H9 (cell line): ENCODE data around the gene THSD4. TPM values are rescaled to one million over a fixed set of nuclear protein-coding genes. Genes with fewer than 3 reads are reported as not detected.

Experiments
- DNase-seq: peaks from one replicate; pipeline ENCODE4 v3.0.0-alpha.2; 2017
- H2AFZ ChIP-seq: one replicate; pipeline ENCODE4 v1.6.1; 2013; ENCODE audit warnings: mild to moderate bottlenecking, low read length, control low read depth, moderate library complexity
- H2AK5ac ChIP-seq: 2 replicates; pipeline ENCODE4 v1.6.1; 2013; ENCODE audit warnings: low read length, control low read depth, mixed read lengths; ENCODE audit not compliant: insufficient read length
- H2BK120ac ChIP-seq: one replicate; pipeline ENCODE4 v1.6.1; 2013; ENCODE audit warnings: low read depth, mild to moderate bottlenecking, low read length, control low read depth, inconsistent platforms; ENCODE audit not compliant: poor library complexity, severe bottlenecking
- H2BK12ac ChIP-seq: 2 replicates; pipeline ENCODE4 v1.6.1; 2013; ENCODE audit warnings: low read length, control low read depth, mixed read lengths, low read depth; ENCODE audit not compliant: insufficient read length
- H2BK15ac ChIP-seq: 2 replicates; pipeline ENCODE4 v1.6.1; 2013; ENCODE audit warnings: low read depth, low read length, control low read depth
- H2BK20ac ChIP-seq: one replicate; pipeline ENCODE4 v1.6.1; 2013; ENCODE audit warnings: low read depth, mild to moderate bottlenecking, low read length, control low read depth, inconsistent platforms; ENCODE audit not compliant: poor library complexity, severe bottlenecking
- H2BK5ac ChIP-seq: 2 replicates; pipeline ENCODE4 v1.6.1; 2013; ENCODE audit warnings: low read length, control low read depth, mixed read lengths; ENCODE audit not compliant: insufficient read length
- H3K14ac ChIP-seq: 2 replicates; pipeline ENCODE4 v1.6.1; 2013; ENCODE audit warnings: low read length, control low read depth; ENCODE audit not compliant: insufficient read depth
- H3K18ac ChIP-seq: 2 replicates; pipeline ENCODE4 v1.6.1; 2013; ENCODE audit warnings: low read depth, mild to moderate bottlenecking, mixed read lengths, low read length, control low read depth; ENCODE audit not compliant: insufficient read length
- H3K23ac ChIP-seq: 2 replicates; pipeline ENCODE4 v1.6.1; 2013; ENCODE audit warnings: low read length, control low read depth, mixed read lengths, low read depth; ENCODE audit not compliant: insufficient read length
- H3K23me2 ChIP-seq: 2 replicates; pipeline ENCODE4 v1.6.1; 2013; ENCODE audit warnings: low read depth, mild to moderate bottlenecking, mixed read lengths, low read length, control low read depth; ENCODE audit not compliant: insufficient read length, poor library complexity, severe bottlenecking
- H3K27ac ChIP-seq: 2 replicates; pipeline ENCODE4 v1.5.1; 2013; ENCODE audit warnings: low read length, control low read depth, mixed read lengths, low read depth; ENCODE audit not compliant: insufficient read length
- H3K27me3 ChIP-seq: 2 replicates; pipeline ENCODE4 v1.6.1; 2013; ENCODE audit warnings: low read length, control low read depth, inconsistent platforms; ENCODE audit not compliant: insufficient read depth
- H3K4ac ChIP-seq: 2 replicates; pipeline ENCODE4 v1.6.1; 2013; ENCODE audit warnings: low read depth, mild to moderate bottlenecking, control low read depth, inconsistent platforms, low read length, moderate library complexity
- H3K4me1 ChIP-seq: 2 replicates; pipeline ENCODE4 v1.6.1; 2013; ENCODE audit warnings: low read length, control low read depth, inconsistent platforms; ENCODE audit not compliant: insufficient read depth
- H3K4me2 ChIP-seq: 2 replicates; pipeline ENCODE4 v1.6.1; 2013; ENCODE audit warnings: low read length, control low read depth, mixed read lengths; ENCODE audit not compliant: insufficient read length, insufficient read depth
- H3K56ac ChIP-seq: 2 replicates; pipeline ENCODE4 v1.6.1; 2013; ENCODE audit warnings: low read depth, mild to moderate bottlenecking, mixed read lengths, low read length, control low read depth; ENCODE audit not compliant: insufficient read length
- H3K79me1 ChIP-seq: 2 replicates; pipeline ENCODE4 v1.6.1; 2013; ENCODE audit warnings: low read depth, mild to moderate bottlenecking, moderate library complexity, low read length, control low read depth, inconsistent platforms; ENCODE audit not compliant: insufficient read depth, poor library complexity, severe bottlenecking
- H3K79me2 ChIP-seq: 2 replicates; pipeline ENCODE4 v1.6.1; 2013; ENCODE audit warnings: low read length, control low read depth, inconsistent platforms; ENCODE audit not compliant: insufficient read depth
- H3K9ac ChIP-seq: 2 replicates; pipeline ENCODE4 v1.6.1; 2013; ENCODE audit warnings: low read length, control low read depth, mixed read lengths; ENCODE audit not compliant: insufficient read length; ENCODE audit errors: extremely low read depth
- H3K9me3 ChIP-seq: one replicate; pipeline ENCODE4 v1.6.1; 2013; ENCODE audit warnings: low read depth, low read length, inconsistent platforms; ENCODE audit not compliant: control insufficient read depth
- H3T11ph ChIP-seq: one replicate; pipeline ENCODE4 v1.6.1; 2013; ENCODE audit warnings: mild to moderate bottlenecking, low read length, control low read depth, inconsistent platforms
- H4K20me1 ChIP-seq: one replicate; pipeline ENCODE4 v1.6.1; 2013; ENCODE audit not compliant: control insufficient read depth, insufficient read length, insufficient read depth
- H4K5ac ChIP-seq: 2 replicates; pipeline ENCODE4 v1.6.1; 2013; ENCODE audit warnings: low read depth, mild to moderate bottlenecking, mixed read lengths, low read length, control low read depth; ENCODE audit not compliant: insufficient read length
- H4K8ac ChIP-seq: replicated peaks from 2 replicates; pipeline ENCODE4 v1.6.1; 2013; ENCODE audit warnings: low read length, control low read depth, mixed read lengths, low read depth; ENCODE audit not compliant: insufficient read length
- H4K91ac ChIP-seq: 2 replicates; pipeline ENCODE4 v1.6.1; 2013; ENCODE audit warnings: low read depth, mild to moderate bottlenecking, moderate library complexity, mixed read lengths, low read length, control low read depth; ENCODE audit not compliant: insufficient read length
- H3K27ac Mint-ChIP-seq, 3 experiments: 2 replicates in 2 of 3; 3 replicates in 1 of 3; pipeline ENCODE4 v1.8.0; 2020 to 2021; ENCODE audit warnings: mixed read lengths in 3 of 3, mild to moderate bottlenecking in 1 of 3, moderate library complexity in 1 of 3
- H3K27me3 Mint-ChIP-seq: 2 replicates; pipeline ENCODE4 v1.8.0; 2021; ENCODE audit warnings: low read depth, mild to moderate bottlenecking, moderate library complexity, mixed read lengths
- H3K36me3 Mint-ChIP-seq, 3 experiments: 2 replicates in 2 of 3; 3 replicates in 1 of 3; pipeline ENCODE4 v1.8.0; 2020 to 2021; ENCODE audit warnings: low read depth in 3 of 3, mixed read lengths in 3 of 3; ENCODE audit not compliant: insufficient read depth in 1 of 3
- H3K4me1 Mint-ChIP-seq, 2 experiments: 2 replicates each; pipeline ENCODE4 v1.8.0; 2020; ENCODE audit warnings: mixed read lengths in 2 of 2
- H3K4me3 Mint-ChIP-seq, 2 experiments: 2 replicates in 1 of 2; 3 replicates in 1 of 2; pipeline ENCODE4 v1.8.0; 2020 to 2021; ENCODE audit warnings: mild to moderate bottlenecking in 2 of 2, mixed read lengths in 2 of 2, moderate library complexity in 1 of 2
- H3K9me3 Mint-ChIP-seq, 2 experiments: 2 replicates in 1 of 2; 3 replicates in 1 of 2; pipeline ENCODE4 v1.8.0; 2020; ENCODE audit warnings: mild to moderate bottlenecking in 2 of 2, mixed read lengths in 2 of 2, moderate library complexity in 1 of 2
- CTCF ChIP-seq: fragments of 200-600 bp; sonication (generic); conservative IDR thresholded peaks from 3 replicates; pipeline ENCODE4 v1.8.0; 2021; ENCODE audit warnings: antibody characterized with exemption, mild to moderate bottlenecking
- WGBS: extraction: QIAGEN DNeasy Blood & Tissue Kit; methylation state at CpG from one replicate; pipeline ENCODE4 v1.1.7; 2013; ENCODE audit warnings: missing lambda C conversion rate, low lambda C conversion rate, mixed read lengths; ENCODE audit not compliant: insufficient read length; ENCODE audit errors: extremely low coverage; 5-methylcytosine and 5-hydroxymethylcytosine counted together
- total RNA-seq: library from RNA; stranded (reverse); gene quantifications from 2 replicates; pipeline ENCODE4 v1.2.1, GENCODE V29; 2021

THSD4 gene
- total RNA-seq, 1 experiment from 2014 or later = 5.5 TPM

GRCh38 chr15:71397377-71397776, 282.1 kb downstream of the THSD4 start:
- no peak overlapping the region for H3K27ac ChIP-seq
- no peak overlapping the region for H3K56ac ChIP-seq
- H3K27me3 Mint-ChIP-seq = no peaks in the 10 kb centered on the region; the same call in 1 of the 2 replicates
- WGBS = no CpG with 5 or more reads among the region's 2 CpGs
- H3K79me2 ChIP-seq = no peaks in the 10 kb centered on the region
- no peak for TF ChIP-seq CTCF
- no peak overlapping the region for H2AFZ ChIP-seq
- H4K91ac ChIP-seq = no peak overlapping the region
- no peak overlapping the region for H3K4me2 ChIP-seq
- no peak overlapping the region for H2BK120ac ChIP-seq
- H2BK20ac ChIP-seq = no peak overlapping the region
- no peak overlapping the region for H3T11ph ChIP-seq
- DNase-seq = no peak
- H4K5ac ChIP-seq = no peak overlapping the region
- H3K9me3 ChIP-seq = no peaks in the 10 kb centered on the region
- H3K36me3 Mint-ChIP-seq = no peaks in the 10 kb centered on the region
- H3K4me1 Mint-ChIP-seq = peaks cover 17 to 19% of the 10 kb centered on the region in 2 experiments
- no peaks in the 10 kb centered on the region for H3K9me3 Mint-ChIP-seq
- H2BK15ac ChIP-seq = no peak overlapping the region
- H3K4me1 ChIP-seq = no peaks in the 10 kb centered on the region; the same call in 1 of the 2 replicates
- no peak overlapping the region for H3K4me3 Mint-ChIP-seq
- H3K27ac Mint-ChIP-seq = no peak overlapping the region
- no peaks in the 10 kb centered on the region for H3K27me3 ChIP-seq
- no peak overlapping the region for H3K23ac ChIP-seq
- no peak overlapping the region for H2BK12ac ChIP-seq
- H3K79me1 ChIP-seq = no peaks in the 10 kb centered on the region
- no peak overlapping the region for H3K4ac ChIP-seq
- H2BK5ac ChIP-seq = no peak overlapping the region
- no peaks in the 10 kb centered on the region for H4K20me1 ChIP-seq
- H4K8ac ChIP-seq = no peak overlapping the region
- H2AK5ac ChIP-seq = no peak overlapping the region
- H3K23me2 ChIP-seq = no peaks in the 10 kb centered on the region
- no peak overlapping the region for H3K9ac ChIP-seq
- H3K14ac ChIP-seq = no peak overlapping the region
- no peak overlapping the region for H3K18ac ChIP-seq
